Measurements from ENCODE around the gene WRAP53.

WRAP53 gene

GRCh38 chr17:7700510-7700909, 12.2 kb downstream of the WRAP53 start:
- H3K27ac ChIP-seq: no peak overlapping the region
- no peak for TF ChIP-seq CTCF (conservative IDR thresholded peaks at IDR 0.05)
- no peak for TF ChIP-seq ZFX (IDR thresholded peaks at IDR 0.05)

- TF ChIP-seq CTCF (conservative IDR thresholded peaks at IDR 0.05): no peak
- TF ChIP-seq ZFX (IDR thresholded peaks at IDR 0.05): no peak
- H3K27ac ChIP-seq: no peak overlapping the region
Measured at GRCh38 chr17:7701681-7702080, 13.4 kb downstream of the WRAP53 start.

GRCh38 chr17:7702776-7703175, 14.5 kb downstream of the WRAP53 start:
- TF ChIP-seq ZFX (IDR thresholded peaks at IDR 0.05): no peak
- no peak for TF ChIP-seq CTCF (conservative IDR thresholded peaks at IDR 0.05)
- no peak overlapping the region for H3K27ac ChIP-seq

- TF ChIP-seq CTCF (conservative IDR thresholded peaks at IDR 0.05): no peak
- no peak for TF ChIP-seq ZFX (IDR thresholded peaks at IDR 0.05)
- H3K27ac ChIP-seq: no peak overlapping the region
Measured at GRCh38 chr17:7703584-7704479, 15.6 kb downstream of the WRAP53 start.

- TF ChIP-seq CTCF (conservative IDR thresholded peaks at IDR 0.05) (no peak), ZFX (IDR thresholded peaks at IDR 0.05) (no peak)
- H3K27ac ChIP-seq: no peak within 1 kb of the TSS
Measured at GRCh38 chr17:7704601-7705268, 16.5 kb downstream of the WRAP53 start, which contains the start of gene EFNB3. TSS of gene EFNB3 (plus strand) at chr17:7705202. CDS start at chr17:7705599, 397 bp downstream.

GRCh38 chr17:7705269-7706255, 17.3 kb downstream of the WRAP53 start:
- H3K27ac ChIP-seq: no peak overlapping the region
- TF ChIP-seq ZFX (IDR thresholded peaks at IDR 0.05) (no peak), CTCF (conservative IDR thresholded peaks at IDR 0.05) (no peak)

Data from C4-2B (cell line).